OCI-LY7 (cell line): Measurements from ENCODE around the gene CPTP. TPM values are rescaled to one million over a fixed set of nuclear protein-coding genes. Genes with fewer than 3 reads are reported as not detected.
A peak's percentile ranks its signal among the peaks of the same experiment; 100 is the strongest.

Experiments used
- BruUV-seq: library from RNA; stranded (reverse); fragments of 400-500 nt; replicated peaks from 2 replicates; lab custom pipeline; 2021; lab: Mats Ljungman, UMichigan
- CTCF ChIA-PET: fragments of 300-600 bp; sonication (Branson Sonifier 250); formaldehyde crosslinking; loops from one replicate; lab custom pipeline; 2022; ENCODE audit warnings: antibody characterized with exemption; ENCODE audit not compliant: unreplicated experiment; lab: Charles Lee
- POLR2A ChIA-PET: fragments of 300-600 bp; sonication (Branson Sonifier 250); formaldehyde crosslinking; loops from one replicate; lab custom pipeline; 2022; ENCODE audit warnings: antibody characterized with exemption; lab: Charles Lee
- DNase-seq: peaks from one replicate; pipeline ENCODE4 v3.0.0-alpha.2; 2015; ENCODE audit warnings: low spot score
- H2AFZ ChIP-seq: fragments of 200-600 bp; sonication (generic), shearing (Covaris generic); 2 replicates; pipeline ENCODE4 v1.6.1; 2014; ENCODE audit warnings: mild to moderate bottlenecking, antibody characterized with exemption, low read length, moderate library complexity
- H3K27ac ChIP-seq: fragments of 200-600 bp; sonication (generic); 2 replicates; pipeline ENCODE4 v1.5.1; 2014; ENCODE audit warnings: mixed run types, low read depth, mild to moderate bottlenecking, moderate library complexity, low read length, inconsistent platforms; ENCODE audit not compliant: poor library complexity, severe bottlenecking
- H3K36me3 ChIP-seq: fragments of 200-600 bp; sonication (generic); 2 replicates; pipeline ENCODE4 v1.6.1; 2014; ENCODE audit warnings: mild to moderate bottlenecking, antibody characterized with exemption, low read length, moderate library complexity, mixed read lengths; ENCODE audit not compliant: insufficient read depth
- H3K4me1 ChIP-seq: fragments of 200-600 bp; sonication (generic); 2 replicates; pipeline ENCODE4 v1.5.1; 2014; ENCODE audit warnings: mild to moderate bottlenecking, low read length; ENCODE audit not compliant: insufficient read depth, poor library complexity, severe bottlenecking
- H3K4me2 ChIP-seq: fragments of 200-600 bp; sonication (generic); 2 replicates; pipeline ENCODE4 v1.6.1; 2014; ENCODE audit warnings: mild to moderate bottlenecking, low read length
- H3K4me3 ChIP-seq: fragments of 200-600 bp; sonication (generic); 2 replicates; pipeline ENCODE4 v1.5.1; 2014; ENCODE audit warnings: mild to moderate bottlenecking, low read depth, low read length; ENCODE audit not compliant: poor library complexity, severe bottlenecking
- H3K79me2 ChIP-seq: fragments of 200-600 bp; sonication (generic); 2 replicates; pipeline ENCODE4 v1.6.1; 2016; ENCODE audit warnings: low read depth, mild to moderate bottlenecking, low read length, moderate library complexity, mixed read lengths; ENCODE audit not compliant: insufficient read depth
- H3K9me2 ChIP-seq: fragments of 200-600 bp; sonication (generic); 2 replicates; pipeline ENCODE4 v1.6.1; 2016; ENCODE audit warnings: mild to moderate bottlenecking, low read length, mixed read lengths; ENCODE audit not compliant: insufficient read depth
- H3K9me3 ChIP-seq: fragments of 200-600 bp; sonication (generic); 2 replicates; pipeline ENCODE4 v1.6.1; 2014; ENCODE audit warnings: mild to moderate bottlenecking, mixed run types, low read length, mixed read lengths
- H4K20me1 ChIP-seq: fragments of 200-600 bp; sonication (generic); 2 replicates; pipeline ENCODE4 v1.6.1; 2014; ENCODE audit warnings: mild to moderate bottlenecking, antibody characterized with exemption, low read length, moderate library complexity, mixed read lengths; ENCODE audit not compliant: insufficient read depth
- CTCF ChIP-seq: fragments of 200-600 bp; sonication (generic); conservative IDR thresholded peaks from 2 replicates; pipeline ENCODE4 v1.5.1; 2014; ENCODE audit warnings: mild to moderate bottlenecking, antibody characterized with exemption, low read length, moderate library complexity, mixed read lengths
- EZH2phosphoT487 ChIP-seq: fragments of 200-600 bp; sonication (generic); IDR thresholded peaks from 2 replicates; pipeline ENCODE4 v1.6.1; 2018; ENCODE audit warnings: low read depth, borderline replicate concordance, mild to moderate bottlenecking, mixed run types, antibody characterized with exemption, low read length, moderate library complexity, mixed read lengths
- intact Hi-C: fragments of 100-400 bp; cut with micrococcal nuclease; formaldehyde crosslinking; loops from one replicate; pipeline ENCODE4 v1.10.0; 2022; ENCODE audit not compliant: unreplicated experiment
- total RNA-seq, 2 experiments: library from RNA; depleted of rRNA in 1 of 2; stranded (reverse); fragments of >200 nt in 1 of 2; shearing (Covaris generic) in 1 of 2; gene quantifications; 2 replicates each; pipeline ENCODE4 v1.2.3, GENCODE V29; 2014 to 2022

CPTP gene
- total RNA-seq, 2 experiments from 2014 or later: 16.6 to 20.6 TPM

- CTCF ChIA-PET: no interaction called here
- DNase-seq: peak; percentile 62
- Histone ChIP-seq H3K4me3 (peak overlapping the region; percentile 89), H2AFZ (no peak overlapping the region), H3K9me2 (no peaks in the 10 kb centered on the region), H3K4me1 (peaks cover 35% of the 10 kb centered on the region), H3K4me2 (peak overlapping the region; percentile 99), H3K36me3 (peaks cover 19% of the 10 kb centered on the region), H3K27ac (peak overlapping the region; percentile 21), H3K9me3 (no peaks in the 10 kb centered on the region), H4K20me1 (peaks cover 5% of the 10 kb centered on the region; the same call in 1 of the 2 replicates), H3K79me2 (no peaks in the 10 kb centered on the region; the same call in 1 of the 2 replicates)
- intact Hi-C loops: loop anchor here (5.0 kb wide), 3 partner anchors 74 to 274 kb away; partner anchors contain the start of genes B3GALT6, C1orf159 and SDF4
- TF ChIP-seq CTCF (peak; percentile 63), EZH2phosphoT487 (no peak)
- no TSS peak for BruUV-seq
- POLR2A ChIA-PET: no interaction called here
Observed at GRCh38 chr1:1306070-1306660, 18.4 kb upstream of the CPTP start.

GRCh38 chr1:1306661-1307260 is 17.8 kb upstream of the CPTP start:
- H3K9me3 ChIP-seq: no peaks in the 10 kb centered on the region
- CTCF ChIA-PET: no interaction called here
- intact Hi-C loops: loop anchor here (5.0 kb wide), 3 partner anchors 74 to 274 kb away; partner anchors contain the start of genes B3GALT6, C1orf159 and SDF4
- peaks cover 35% of the 10 kb centered on the region for H3K4me1 ChIP-seq
- TF ChIP-seq EZH2phosphoT487: no peak
- TF ChIP-seq CTCF: no peak
- POLR2A ChIA-PET: no interaction called here
- no TSS peak for BruUV-seq
- no peaks in the 10 kb centered on the region; the same call in 1 of the 2 replicates for H3K79me2 ChIP-seq
- peaks cover 5% of the 10 kb centered on the region; the same call in 1 of the 2 replicates for H4K20me1 ChIP-seq
- DNase-seq: no peak
- peak overlapping the region; percentile 89 for H3K4me3 ChIP-seq
- H2AFZ ChIP-seq: no peak overlapping the region
- H3K36me3 ChIP-seq: peaks cover 25% of the 10 kb centered on the region
- H3K9me2 ChIP-seq: no peaks in the 10 kb centered on the region
- peak overlapping the region; percentile 99 for H3K4me2 ChIP-seq
- no peak overlapping the region for H3K27ac ChIP-seq
